H1 (cell line): ENCODE results near the gene MAF.

Experiments used
- EP300 ChIP-seq, 2 experiments: IDR thresholded peaks; 1 replicate in 1 of 2; 2 replicates in 1 of 2; pipeline ENCODE4 v1.6.1; 2011 to 2012; ENCODE audit warnings: low read depth in 2 of 2, low read length in 2 of 2, mild to moderate bottlenecking in 2 of 2, borderline replicate concordance in 1 of 2, inconsistent platforms in 1 of 2, moderate library complexity in 1 of 2
- JUN ChIP-seq: IDR thresholded peaks from 2 replicates; pipeline ENCODE4 v1.6.1; 2011; ENCODE audit warnings: low read depth, mild to moderate bottlenecking, improper control_type of control experiment, low read length
- KDM1A ChIP-seq: fragments of 200-600, 300-600 bp; sonication (generic); IDR thresholded peaks from 2 replicates; pipeline ENCODE4 v1.7.1; 2016; ENCODE audit warnings: mild to moderate bottlenecking, low read length, borderline replicate concordance

DNA sequence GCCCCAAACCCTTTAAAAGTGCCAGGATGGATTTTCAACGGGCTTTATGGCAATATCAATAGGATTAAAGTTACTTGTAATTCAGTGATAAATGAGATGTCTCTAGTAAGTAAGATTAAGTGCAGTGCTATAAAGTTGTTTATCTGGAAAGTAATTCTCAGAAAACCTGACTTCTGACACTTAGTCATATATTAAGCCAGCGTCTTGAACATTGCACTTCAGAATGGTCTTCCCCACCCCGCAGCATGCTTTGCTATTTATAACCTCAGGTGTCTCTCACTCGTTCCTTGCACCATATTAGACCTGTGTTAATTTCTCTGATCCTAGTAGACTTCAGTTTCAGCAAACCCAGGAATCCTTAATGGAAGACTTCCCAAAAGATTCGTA lies 2.1 kb upstream of the MAF start:
- no peak for TF ChIP-seq JUN
- TF ChIP-seq EP300 (IDR thresholded peaks at IDR 0.05; ENCODE audit: borderline replicate concordance in 1 of 2, low read depth in 2 of 2, low read length in 2 of 2) = no peak
- no peak for TF ChIP-seq KDM1A
